ENCODE results near the gene TP53AIP1.

DNA sequence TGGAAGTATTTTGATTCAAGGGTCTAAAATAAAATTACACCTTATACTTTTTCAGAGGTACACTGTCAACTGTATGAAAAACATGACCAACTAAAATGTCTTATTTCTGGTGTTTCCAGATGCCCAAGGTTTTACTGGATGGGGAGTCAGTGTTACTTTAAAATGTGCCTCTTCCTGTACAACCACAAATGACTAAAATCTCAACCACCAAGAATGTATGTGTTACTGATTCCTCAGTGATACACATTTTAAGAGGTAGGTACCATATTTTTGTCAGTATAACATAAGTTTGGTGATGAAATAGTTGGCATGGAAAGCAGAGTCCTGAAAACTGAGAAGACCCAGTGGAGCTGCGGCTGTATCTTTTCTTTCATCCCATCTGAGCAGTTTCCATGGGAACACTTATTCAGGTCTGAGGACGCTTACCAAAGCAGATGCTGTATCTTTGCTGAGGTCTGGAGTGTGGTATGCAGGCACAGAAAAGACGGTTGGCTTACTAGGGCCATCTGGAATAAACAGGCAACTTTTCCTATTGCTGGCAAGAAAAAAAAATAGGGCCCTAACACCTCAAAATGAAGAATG is 21.2 kb upstream of the TP53AIP1 start:
- no peak for TF ChIP-seq CTCF (conservative IDR thresholded peaks at IDR 0.05; ENCODE audit: low read depth, low read length)
- no peak for TF ChIP-seq EZH2 (IDR thresholded peaks at IDR 0.05; ENCODE audit: borderline replicate concordance, low read depth, low read length, poor library complexity, severe bottlenecking)

Data from A673 (cell line).